Sigmoid colon (tissue), 7 donors: ENCODE results near the gene FAM83E. TPM values are rescaled to one million over a fixed set of nuclear protein-coding genes. Genes with fewer than 3 reads are reported as not detected.

ENCODE experiments used
- DNase-seq: peaks from one replicate; pipeline ENCODE4 v3.0.0-alpha.2; 2019
- H3K27ac ChIP-seq, 4 donors: fragments of 200-600 bp; sonication (generic); one replicate each; pipeline ENCODE4 v1.5.1; 2016 to 2019; ENCODE audit warnings: mild to moderate bottlenecking in 1 of 4
- H3K27me3 ChIP-seq, 3 donors: fragments of 200-600 bp; sonication (generic); one replicate each; pipeline ENCODE4 v1.5.1; 2019; ENCODE audit warnings: mild to moderate bottlenecking in 1 of 3
- H3K36me3 ChIP-seq, 4 donors: fragments of 200-600 bp; sonication (generic); one replicate each; pipeline ENCODE4 v1.5.1; 2016 to 2019
- H3K4me1 ChIP-seq, 4 donors: fragments of 200-600 bp; sonication (generic); one replicate each; pipeline ENCODE4 v1.5.1; 2017 to 2019
- H3K4me3 ChIP-seq, 4 donors: fragments of 200-600 bp; sonication (generic); one replicate each; pipeline ENCODE4 v1.5.1; 2017 to 2019; ENCODE audit warnings: mild to moderate bottlenecking in 2 of 4, moderate library complexity in 1 of 4
- H3K9me3 ChIP-seq, 4 donors: fragments of 200-600 bp in 3 of 4; sonication (generic) in 3 of 4; one replicate each; pipeline versions ENCODE4 v1.5.1 to v1.6.1; 2013 to 2019
- EP300 ChIP-seq, 4 donors: sonication (generic); formaldehyde crosslinking; IDR thresholded peaks; one replicate each; pipeline ENCODE4 v1.6.1; 2017; ENCODE audit warnings: antibody characterized with exemption in 4 of 4
- POLR2A ChIP-seq, 2 donors: fragments of 450-650 bp; IDR thresholded peaks; one replicate each; pipeline ENCODE4 v1.6.1; 2016; ENCODE audit warnings: antibody characterized with exemption in 2 of 2, mild to moderate bottlenecking in 2 of 2, moderate library complexity in 2 of 2
- POLR2AphosphoS5 ChIP-seq, 4 donors: sonication (generic); formaldehyde crosslinking; IDR thresholded peaks; one replicate each; pipeline ENCODE4 v1.6.1; 2017; ENCODE audit warnings: antibody characterized with exemption in 4 of 4
- WGBS, 2 donors: extraction: QIAGEN DNeasy Blood & Tissue Kit; methylation state at CpG; one replicate each; pipeline ENCODE4 v1.1.7; 2013; 5-methylcytosine and 5-hydroxymethylcytosine counted together
- intact Hi-C: fragments of 100-400 bp; cut with DNase I; formaldehyde crosslinking; loops from one replicate; pipeline ENCODE4 v1.15.1; 2023
- polyA plus RNA-seq, 3 donors: library from polyadenylated mRNA; stranded (reverse); fragments of 200-250 nt; gene quantifications; one replicate each; pipeline ENCODE4 v1.2.3, GENCODE V29; 2013
- total RNA-seq, 4 donors: library from RNA; depleted of rRNA; stranded (reverse); fragments of >200 nt; gene quantifications; one replicate each; pipeline ENCODE4 v1.1.0, GENCODE V29; 2016
- TF ChIP-seq, protein P1 (sequence below), 4 experiments: fragments of 450-650 bp in 3 of 4; fragments of 200-600 bp in 1 of 4; IDR thresholded peaks; one replicate each; pipeline ENCODE4 v1.5.1; 2016 to 2019; ENCODE audit warnings: antibody characterized with exemption in 4 of 4, mild to moderate bottlenecking in 3 of 4, moderate library complexity in 2 of 4
- donor health status: healthy with polysubstance abuse.
- donor health status: Bipolar disorder and iron deficiency.
- donor health status: healthy.

The FAM83E gene
- total and polyA plus RNA-seq, 7 donors: 109 to 168 (median 125) TPM; not detected in 4

GRCh38 chr19:48600679-48601417 lies 14.0 kb downstream of the FAM83E start:
- H3K9me3 ChIP-seq: no peaks in the 10 kb centered on the region
- intact Hi-C loops: no loop called here
- H3K36me3 ChIP-seq: no peaks in the 10 kb centered on the region
- WGBS, 2 donors: 76 to 85% methylated on average over 21 of the region's 21 CpGs
- H3K4me1 ChIP-seq: no peaks in the 10 kb centered on the region
- TF ChIP-seq, protein P1, sequence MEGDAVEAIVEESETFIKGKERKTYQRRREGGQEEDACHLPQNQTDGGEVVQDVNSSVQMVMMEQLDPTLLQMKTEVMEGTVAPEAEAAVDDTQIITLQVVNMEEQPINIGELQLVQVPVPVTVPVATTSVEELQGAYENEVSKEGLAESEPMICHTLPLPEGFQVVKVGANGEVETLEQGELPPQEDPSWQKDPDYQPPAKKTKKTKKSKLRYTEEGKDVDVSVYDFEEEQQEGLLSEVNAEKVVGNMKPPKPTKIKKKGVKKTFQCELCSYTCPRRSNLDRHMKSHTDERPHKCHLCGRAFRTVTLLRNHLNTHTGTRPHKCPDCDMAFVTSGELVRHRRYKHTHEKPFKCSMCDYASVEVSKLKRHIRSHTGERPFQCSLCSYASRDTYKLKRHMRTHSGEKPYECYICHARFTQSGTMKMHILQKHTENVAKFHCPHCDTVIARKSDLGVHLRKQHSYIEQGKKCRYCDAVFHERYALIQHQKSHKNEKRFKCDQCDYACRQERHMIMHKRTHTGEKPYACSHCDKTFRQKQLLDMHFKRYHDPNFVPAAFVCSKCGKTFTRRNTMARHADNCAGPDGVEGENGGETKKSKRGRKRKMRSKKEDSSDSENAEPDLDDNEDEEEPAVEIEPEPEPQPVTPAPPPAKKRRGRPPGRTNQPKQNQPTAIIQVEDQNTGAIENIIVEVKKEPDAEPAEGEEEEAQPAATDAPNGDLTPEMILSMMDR (IDR thresholded peaks at IDR 0.05): no peak
- TF ChIP-seq POLR2AphosphoS5 (IDR thresholded peaks at IDR 0.05): no peak
- H3K27ac ChIP-seq: no peak overlapping the region
- no peak for DNase-seq
- peaks cover 0 to 12% (median 0%) of the 10 kb centered on the region in 3 donors for H3K27me3 ChIP-seq
- no peak overlapping the region for H3K4me3 ChIP-seq

- Histone ChIP-seq H3K27ac (no peak overlapping the region), H3K4me3 (no peak overlapping the region), H3K36me3 (no peaks in the 10 kb centered on the region), H3K4me1 (no peaks in the 10 kb centered on the region), H3K9me3 (no peaks in the 10 kb centered on the region), H3K27me3 (peaks cover 0 to 12% (median 0%) of the 10 kb centered on the region in 3 donors)
- 55 to 75% methylated on average over 30 of the region's 30 CpGs for WGBS, 2 donors
- no peak for DNase-seq
- intact Hi-C loops: no loop called here
- TF ChIP-seq, protein P1 (IDR thresholded peaks at IDR 0.05): no peak
- TF ChIP-seq POLR2AphosphoS5 (IDR thresholded peaks at IDR 0.05) (no peak), POLR2A (IDR thresholded peaks at IDR 0.05) (no peak), EP300 (IDR thresholded peaks at IDR 0.05) (no peak)
Measured at GRCh38 chr19:48598996-48599700, 15.7 kb downstream of the FAM83E start.

- intact Hi-C loops: no loop called here
- Histone ChIP-seq H3K9me3 (no peaks in the 10 kb centered on the region), H3K27ac (no peak overlapping the region), H3K4me1 (no peaks in the 10 kb centered on the region), H3K36me3 (no peaks in the 10 kb centered on the region), H3K4me3 (no peak overlapping the region), H3K27me3 (peaks cover 0 to 12% (median 0%) of the 10 kb centered on the region in 3 donors)
- TF ChIP-seq POLR2AphosphoS5 (IDR thresholded peaks at IDR 0.05) (no peak), POLR2A (IDR thresholded peaks at IDR 0.05) (no peak)
- TF ChIP-seq, protein P1 (IDR thresholded peaks at IDR 0.05): no peak
- DNase-seq: no peak
- WGBS, 2 donors: 81 to 86% methylated on average over 39 of the region's 39 CpGs
Measured at GRCh38 chr19:48596679-48597465, 18.0 kb downstream of the FAM83E start.

- Histone ChIP-seq H3K36me3 (no peaks in the 10 kb centered on the region), H3K27me3 (peaks cover 0 to 12% (median 0%) of the 10 kb centered on the region in 3 donors), H3K4me3 (no peak overlapping the region), H3K4me1 (no peaks in the 10 kb centered on the region), H3K9me3 (no peaks in the 10 kb centered on the region), H3K27ac (no peak overlapping the region)
- 74 to 85% methylated on average over 4 of the region's 4 CpGs for WGBS, 2 donors
- intact Hi-C loops: no loop called here
- no peak for TF ChIP-seq POLR2A (IDR thresholded peaks at IDR 0.05)
- TF ChIP-seq, protein P1 (IDR thresholded peaks at IDR 0.05): no peak
- TF ChIP-seq POLR2AphosphoS5 (IDR thresholded peaks at IDR 0.05): no peak
- TF ChIP-seq EP300 (IDR thresholded peaks at IDR 0.05): no peak
- DNase-seq: no peak
Measured at GRCh38 chr19:48596237-48596636, 18.6 kb downstream of the FAM83E start.
